Activated CD4-positive, alpha-beta T cell treated with anti-CD3 and anti-CD28 coated beads, Interleukin-2, Interleukin-6, amounts not matched to agents 100 ng/mL and 50 ng/mL, durations not matched to agents 16 hours and 8 hours (primary cell): ENCODE results near the gene GJC1.

Experiments
- DNase-seq: peaks from one replicate; pipeline ENCODE4 v3.0.0-alpha.2; 2020

Gene GJC1

GRCh38 chr17:44829523-44830358 is at the start of gene GJC1:
GJC1 (minus strand) TSS chr17:44830287; CDS start chr17:44805817, 24,470 bp downstream.
- DNase-seq: no peak

- DNase-seq: no peak
Observed at GRCh38 chr17:44879376-44879775, 49.3 kb upstream of the GJC1 start.

DNA sequence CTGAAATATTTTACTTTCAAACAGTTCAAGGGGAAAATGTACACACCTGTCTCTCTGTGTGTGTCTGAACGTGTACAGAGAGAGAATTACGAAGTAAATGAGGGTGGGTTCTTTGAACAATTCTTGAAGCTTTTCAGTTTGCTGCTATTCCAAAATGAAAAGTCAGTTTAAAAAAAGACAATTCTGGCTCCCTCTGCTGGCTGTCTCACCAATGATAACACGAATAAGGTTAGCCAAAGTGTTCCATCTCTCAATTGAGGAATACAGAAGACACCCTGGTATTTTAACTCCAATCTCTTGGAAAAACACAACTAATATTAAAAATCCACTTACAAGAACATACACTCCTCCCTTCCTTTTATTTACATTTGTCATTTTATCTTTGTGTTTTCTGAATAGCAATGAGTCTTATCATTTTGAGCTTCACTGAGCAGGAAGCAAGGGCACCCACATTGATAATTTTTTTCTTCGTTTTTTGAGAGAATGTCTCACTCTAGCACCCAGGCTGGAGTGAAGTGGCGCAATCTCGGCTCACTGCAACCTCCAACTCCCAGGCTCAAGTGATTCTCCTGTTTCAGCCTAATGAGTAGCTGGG is 48.6 kb upstream of the GJC1 start:
- DNase-seq: peak; percentile 30

DNA sequence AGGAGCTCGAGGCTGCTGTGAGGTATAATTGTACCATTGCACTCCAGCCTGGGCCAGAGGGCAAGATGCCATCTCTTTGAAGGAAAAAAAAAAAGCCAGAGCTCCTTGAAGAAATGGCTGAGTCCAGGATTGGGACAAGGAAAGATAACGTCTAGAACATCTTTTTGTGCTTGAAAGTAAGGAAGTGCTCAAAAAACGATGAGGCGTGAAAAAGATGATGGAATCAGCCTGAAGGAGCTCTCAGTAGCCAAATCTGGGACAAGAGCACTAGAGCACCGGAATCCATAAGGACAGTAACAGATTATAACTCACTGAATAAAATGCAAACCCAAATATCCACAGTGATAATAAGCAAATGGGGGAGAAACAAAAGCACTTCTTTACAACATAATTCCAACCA is 47.0 kb upstream of the GJC1 start:
- DNase-seq: no peak

DNA sequence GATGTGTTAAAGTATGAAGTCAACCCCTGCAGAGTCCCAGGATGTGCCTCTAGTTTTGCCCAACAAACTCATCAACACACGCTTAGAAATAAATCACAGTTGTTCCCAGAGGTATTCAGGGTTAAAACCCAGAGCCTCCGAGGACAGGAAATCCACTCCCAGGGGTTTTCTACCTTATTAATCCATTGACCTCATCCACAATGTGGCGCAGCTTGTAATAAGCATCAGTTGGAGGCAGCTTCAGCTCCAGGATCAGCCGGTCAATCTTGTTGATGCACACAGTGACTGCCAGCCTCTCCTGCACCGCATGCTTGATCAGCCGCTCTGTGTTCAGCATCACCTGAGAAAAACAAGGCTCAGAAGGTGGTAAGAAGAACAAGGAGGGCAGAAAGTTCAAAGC is 45.7 kb upstream of the GJC1 start:
- DNase-seq: no peak

DNA sequence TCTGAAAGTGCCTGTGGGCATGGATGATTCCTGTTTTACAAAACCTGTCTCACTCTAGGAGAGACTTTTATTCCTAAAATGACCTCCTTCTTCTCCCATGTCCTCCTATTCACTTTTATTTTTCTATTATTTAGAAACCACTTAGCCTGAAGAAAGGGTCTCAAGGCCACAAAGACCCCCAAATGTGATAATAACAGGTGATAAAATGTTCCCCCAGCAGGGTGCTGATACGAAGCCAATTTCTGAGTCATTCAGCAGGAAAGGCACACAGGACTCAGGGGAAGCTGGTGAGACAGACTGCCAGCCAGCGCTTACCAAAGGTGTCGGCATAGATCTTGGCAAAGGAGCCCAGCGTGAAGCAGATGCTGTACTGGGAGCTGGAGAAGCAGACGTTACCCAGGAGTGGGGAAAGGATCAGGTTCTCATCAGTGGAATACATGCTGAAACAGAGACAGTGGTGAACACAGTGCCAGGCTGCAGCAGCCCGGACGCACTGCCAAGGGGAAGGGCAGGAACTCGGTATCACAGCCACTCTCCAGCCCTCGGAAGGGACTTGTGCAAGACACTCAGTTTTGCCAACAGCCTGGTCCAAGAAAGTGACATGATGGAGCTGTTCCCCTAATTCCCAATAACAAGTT is 42.2 kb upstream of the GJC1 start:
- DNase-seq: no peak

DNA sequence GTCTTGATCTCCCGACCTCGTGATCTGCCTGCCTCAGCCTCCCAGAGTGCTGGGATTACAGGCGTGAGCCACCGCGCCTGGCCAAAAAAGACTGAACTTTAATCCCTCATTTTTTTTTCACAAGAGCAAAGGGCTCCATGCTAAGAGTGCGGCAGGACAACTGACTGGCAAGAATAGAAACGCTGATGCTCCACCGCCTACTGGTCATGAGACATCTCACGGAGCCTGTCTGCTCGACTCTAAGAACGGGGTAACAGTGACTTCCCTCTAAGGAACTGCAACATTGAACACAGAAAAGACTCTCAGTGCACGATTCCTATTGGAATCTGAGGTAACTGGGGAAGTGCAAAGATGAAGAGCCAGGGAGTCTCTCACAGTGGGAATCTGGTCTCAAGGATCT is 41.5 kb upstream of the GJC1 start:
- DNase-seq: no peak

DNA sequence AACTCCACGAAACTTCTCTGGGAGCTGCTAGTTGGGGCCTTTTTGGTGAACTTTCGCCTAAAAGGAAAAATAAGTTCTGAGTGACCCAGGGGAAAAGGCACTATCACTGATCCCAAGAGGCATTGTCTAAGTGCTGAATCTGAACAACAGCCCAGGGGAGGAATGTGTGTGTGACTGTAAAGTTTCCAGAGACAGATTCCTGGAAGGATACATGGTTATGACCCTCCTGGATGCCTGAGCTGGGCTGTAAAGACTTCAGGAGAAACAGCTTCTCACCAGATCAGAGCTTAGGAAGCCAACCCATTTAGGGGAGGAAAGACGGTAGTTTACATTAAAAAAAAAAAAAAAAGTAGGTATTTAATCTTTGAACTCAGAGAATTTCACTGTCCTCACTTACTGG is 37.8 kb upstream of the GJC1 start:
- no peak for DNase-seq

- no peak for DNase-seq
Observed at GRCh38 chr17:44865931-44866330, 35.8 kb upstream of the GJC1 start.

DNA sequence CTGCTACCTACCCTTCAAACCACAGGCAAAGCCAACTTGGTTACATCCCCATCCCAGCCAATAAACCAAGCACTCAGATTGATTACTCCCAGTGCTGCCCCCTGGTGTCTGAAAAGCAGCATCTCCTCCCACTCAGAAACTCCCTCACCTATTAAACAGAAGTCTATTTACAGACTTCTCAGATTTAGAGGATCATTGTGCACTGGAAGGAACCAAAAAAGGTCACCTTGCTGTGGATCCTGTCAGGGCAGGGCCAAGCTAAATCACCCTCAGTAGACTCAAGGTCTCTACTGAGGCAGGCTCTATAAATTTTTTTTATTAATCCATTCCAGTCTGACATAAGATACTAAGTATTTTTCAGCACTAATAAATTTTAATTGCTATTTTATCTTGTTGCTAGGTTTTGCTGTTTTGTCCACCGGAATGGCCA is 35.2 kb upstream of the GJC1 start:
- DNase-seq: peak; percentile 78

GRCh38 chr17:44864831-44865230 is 34.7 kb upstream of the GJC1 start:
- no peak for DNase-seq

- no peak for DNase-seq
Observed at GRCh38 chr17:44863061-44863918, 33.2 kb upstream of the GJC1 start.

DNA sequence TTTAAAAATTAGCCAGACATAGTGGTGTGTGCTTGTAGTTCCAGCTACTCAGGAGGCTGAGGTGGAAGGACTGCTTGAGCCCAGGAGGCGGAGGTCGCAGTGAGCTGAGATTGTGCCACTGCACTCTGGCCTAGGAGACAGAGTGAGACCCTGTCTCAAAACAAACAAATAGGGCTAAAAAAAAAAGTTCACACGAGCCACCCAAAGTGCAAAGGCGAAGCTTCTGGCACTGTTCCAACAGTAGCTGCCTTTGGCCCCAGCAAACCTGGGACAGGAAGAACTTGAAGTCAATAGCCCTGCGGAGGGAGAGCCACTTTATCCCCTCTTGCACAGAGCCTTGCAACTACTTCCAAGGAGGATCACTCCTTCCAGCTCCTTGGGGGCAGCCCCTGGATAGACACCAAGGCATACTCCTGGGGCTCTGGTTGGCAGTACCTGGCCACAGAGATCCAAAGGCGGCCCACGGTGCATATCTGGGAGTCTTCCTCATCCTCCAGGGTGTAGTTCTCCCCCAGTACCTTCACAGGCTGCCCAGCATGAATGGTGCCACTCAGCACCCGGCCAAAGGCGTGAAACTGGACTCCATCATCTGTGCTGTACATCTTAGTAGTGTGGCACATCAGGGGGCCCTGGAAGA is 32.3 kb upstream of the GJC1 start:
- DNase-seq: no peak

DNA sequence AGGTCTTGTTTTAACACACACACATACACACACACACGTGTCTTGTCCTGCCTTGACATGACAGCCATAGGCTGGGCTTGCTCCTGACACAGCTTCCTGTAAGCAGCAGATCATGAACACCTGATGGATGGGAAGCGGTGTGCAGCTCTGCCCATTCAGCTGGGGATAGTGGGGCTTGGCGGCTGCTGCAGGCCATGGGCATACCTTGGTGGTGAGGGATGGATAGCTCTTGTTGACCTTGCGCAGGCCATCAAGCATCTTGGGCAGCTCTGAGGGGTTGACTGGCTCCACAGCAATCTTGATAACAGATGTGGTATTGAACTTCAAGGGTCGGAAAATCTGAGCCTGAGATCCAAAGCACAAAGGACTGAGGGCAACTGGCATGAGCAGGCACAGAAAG is 29.6 kb upstream of the GJC1 start:
- DNase-seq: no peak

- no peak for DNase-seq
Observed at GRCh38 chr17:44854192-44854591, 24.1 kb upstream of the GJC1 start.

GRCh38 chr17:44850612-44851011 is 20.5 kb upstream of the GJC1 start:
- DNase-seq: no peak

DNA sequence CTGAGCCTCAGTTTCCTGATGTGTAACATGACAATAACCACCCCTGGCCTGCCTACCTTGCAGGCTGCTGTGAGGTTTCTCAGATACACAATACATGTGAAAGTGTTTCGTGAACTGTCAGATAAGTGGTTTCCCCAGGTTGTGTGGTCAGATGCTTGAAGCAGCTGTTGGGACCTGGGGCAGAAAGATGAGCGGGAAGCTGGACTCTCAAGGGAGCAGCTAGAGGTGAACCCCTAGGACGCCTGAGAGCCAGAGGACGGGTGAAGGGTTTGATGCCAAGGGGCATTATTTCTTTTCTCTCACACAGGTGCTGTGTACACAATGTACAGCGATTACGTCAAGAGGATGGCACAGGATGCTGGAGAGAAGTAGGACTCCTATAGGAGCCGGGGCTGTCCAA is 19.9 kb upstream of the GJC1 start:
- no peak for DNase-seq

DNA sequence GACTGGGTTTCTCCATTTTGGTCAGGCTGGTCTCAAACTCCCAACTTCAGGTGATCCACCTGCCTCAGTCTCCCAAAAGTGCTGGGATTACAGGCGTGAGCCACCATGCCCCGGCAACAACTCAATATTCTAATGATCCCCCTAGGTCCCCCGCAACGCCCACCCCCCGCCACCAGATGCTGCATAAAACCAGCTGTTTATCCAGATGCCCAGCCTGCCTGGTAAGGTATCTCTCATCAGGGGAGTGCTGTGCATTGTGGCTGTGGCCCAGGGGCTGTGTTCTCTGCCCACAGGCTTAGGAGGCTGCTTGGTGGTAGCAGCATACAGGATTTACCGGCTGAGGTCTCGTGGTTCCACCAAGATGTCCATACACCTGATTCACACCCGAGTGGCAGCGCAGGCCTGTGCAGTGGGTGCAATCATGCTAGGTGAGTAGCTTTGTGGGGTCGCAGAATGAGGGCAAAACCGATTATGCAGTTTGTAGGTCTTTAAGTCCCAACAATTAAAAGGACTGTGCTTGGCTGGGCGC is 18.9 kb upstream of the GJC1 start:
- no peak for DNase-seq

DNA sequence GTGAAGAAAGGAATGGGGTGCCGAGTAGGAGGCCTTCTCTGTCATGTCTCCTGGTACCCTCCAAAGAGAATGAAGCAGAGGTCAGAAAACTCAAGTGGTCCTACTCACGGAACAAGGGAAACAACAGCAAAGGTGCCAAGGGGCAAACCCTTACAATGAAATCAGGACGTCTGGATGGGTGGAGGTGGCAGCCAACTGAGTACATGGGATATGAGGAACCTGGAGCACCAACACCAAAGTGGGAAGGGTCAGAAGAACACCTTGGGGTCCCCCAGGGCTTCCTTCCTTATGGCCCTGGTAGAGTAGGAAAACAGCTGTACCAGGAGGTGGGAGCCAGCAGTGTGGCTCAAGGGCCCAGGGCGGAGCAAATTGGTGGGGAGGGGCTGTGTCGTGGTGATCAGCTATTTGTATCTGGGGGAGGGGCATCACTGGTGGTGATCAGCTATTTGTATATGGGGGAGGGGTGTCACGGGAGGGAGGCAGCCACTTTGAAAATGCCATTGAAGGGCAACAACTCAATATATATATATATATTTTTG is 18.2 kb upstream of the GJC1 start:
- no peak for DNase-seq

- DNase-seq: no peak
Observed at GRCh38 chr17:44847586-44847985, 17.5 kb upstream of the GJC1 start, which contains the start of gene HIGD1B. HIGD1B (plus strand) TSS chr17:44847883; CDS start chr17:44848153, 270 bp downstream.

DNA sequence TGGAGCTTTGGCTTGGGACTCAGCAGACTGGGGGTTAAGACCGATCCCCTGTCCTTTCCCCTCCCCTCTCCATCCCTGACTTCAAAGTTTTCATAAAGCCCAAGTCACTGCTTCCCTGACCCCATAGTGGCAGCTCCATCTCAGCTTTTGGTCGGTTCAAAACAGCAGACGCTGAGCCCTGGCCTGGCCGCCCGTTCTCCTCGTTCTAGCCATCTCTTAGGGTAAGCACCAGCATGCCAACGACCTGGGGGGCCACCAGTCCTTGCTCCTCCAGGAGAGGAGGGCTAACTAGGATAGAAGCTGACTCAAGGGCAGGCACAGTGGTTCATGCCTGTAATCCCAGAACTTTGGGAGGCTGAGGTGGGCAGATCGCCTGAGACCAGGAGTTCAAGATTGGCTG is 16.1 kb upstream of the GJC1 start:
- DNase-seq: no peak

DNA sequence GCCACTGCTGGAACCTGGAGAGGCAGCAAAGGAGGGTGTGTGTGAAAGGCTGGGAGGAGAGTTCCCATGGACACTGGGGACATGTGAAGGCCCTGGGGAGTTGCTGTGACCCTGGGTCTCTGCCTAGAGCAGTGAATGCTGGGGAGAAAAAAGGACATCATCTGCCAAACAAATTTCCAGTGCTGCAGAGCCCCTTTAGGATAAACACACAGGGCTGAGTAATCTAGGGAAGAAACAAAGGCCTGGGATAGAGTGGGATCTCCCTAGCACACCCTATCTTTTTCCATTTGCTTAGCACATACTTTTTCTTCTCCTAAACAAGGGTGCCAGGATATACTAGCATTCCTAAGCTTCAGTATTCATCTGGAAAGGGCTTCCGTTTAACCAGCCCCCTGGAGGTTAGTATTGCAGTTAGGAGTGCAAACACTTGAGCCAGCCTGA is 14.3 kb upstream of the GJC1 start:
- DNase-seq: no peak
